ENCODE measurements around the gene LRRC56. TPM values are rescaled to one million over a fixed set of nuclear protein-coding genes. Genes with fewer than 3 reads are reported as not detected.

LRRC56 gene
- total and polyA plus RNA-seq, 2 of the 13 experiments (the other 11 are each of a cell fraction or from before 2014, with no cell fraction given), result 0.11 to 0.29 TPM

DNA sequence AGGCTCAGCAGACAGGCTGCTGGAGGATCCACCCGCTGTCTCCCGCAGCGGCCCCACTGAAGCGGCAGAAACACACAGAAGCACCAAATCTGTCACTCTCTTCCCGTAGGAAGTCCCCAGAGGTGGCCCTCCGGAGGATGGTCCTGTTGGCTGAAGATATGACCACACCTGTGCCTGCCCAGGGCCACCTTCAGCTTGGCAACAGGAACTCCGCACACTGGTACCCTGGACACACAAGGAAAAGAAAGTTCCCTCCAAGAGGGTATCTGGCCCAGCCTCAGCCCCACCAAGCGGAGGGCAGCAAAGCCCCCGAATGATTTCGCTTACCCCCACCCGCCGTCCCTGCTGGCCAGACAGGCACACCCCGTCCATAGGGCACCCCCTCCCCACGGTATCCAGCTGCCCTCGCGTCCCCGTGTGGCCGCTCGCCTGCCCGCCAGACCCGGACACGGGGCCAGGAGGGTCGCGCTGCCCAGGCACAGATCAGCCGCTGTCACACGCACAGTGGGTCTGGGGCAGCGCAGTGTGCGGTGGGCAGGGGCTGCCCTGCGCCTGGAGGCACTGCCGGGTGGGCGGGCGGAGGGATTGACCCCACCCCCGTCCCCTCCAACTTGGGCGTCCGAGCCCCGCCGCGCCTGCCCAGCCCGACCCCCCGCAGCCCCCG lies 30.4 kb downstream of the LRRC56 start (continued):
- TF ChIP-seq, protein P1, sequence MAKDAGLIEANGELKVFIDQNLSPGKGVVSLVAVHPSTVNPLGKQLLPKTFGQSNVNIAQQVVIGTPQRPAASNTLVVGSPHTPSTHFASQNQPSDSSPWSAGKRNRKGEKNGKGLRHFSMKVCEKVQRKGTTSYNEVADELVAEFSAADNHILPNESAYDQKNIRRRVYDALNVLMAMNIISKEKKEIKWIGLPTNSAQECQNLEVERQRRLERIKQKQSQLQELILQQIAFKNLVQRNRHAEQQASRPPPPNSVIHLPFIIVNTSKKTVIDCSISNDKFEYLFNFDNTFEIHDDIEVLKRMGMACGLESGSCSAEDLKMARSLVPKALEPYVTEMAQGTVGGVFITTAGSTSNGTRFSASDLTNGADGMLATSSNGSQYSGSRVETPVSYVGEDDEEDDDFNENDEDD (CRISPR knock-in tag; IDR thresholded peaks at IDR 0.05; ENCODE audit: borderline replicate concordance), result no peak
- TF ChIP-seq DPF2 (CRISPR knock-in tag; IDR thresholded peaks at IDR 0.05; ENCODE audit: borderline replicate concordance, low read depth) (no peak), HNRNPH1 (optimal IDR thresholded peaks at IDR 0.05; ENCODE audit: low read depth, low read length) (no peak), SRY (CRISPR knock-in tag; IDR thresholded peaks at IDR 0.05) (0 out of 2 replicates have a peak, but pooled peaks have one; percentile 17), ZBTB8A (CRISPR knock-in tag; IDR thresholded peaks at IDR 0.05; ENCODE audit: borderline replicate concordance, low read depth) (no peak), HNRNPUL1 (IDR thresholded peaks at IDR 0.05; ENCODE audit: low read depth, low read length) (no peak), KDM4B (CRISPR knock-in tag; IDR thresholded peaks at IDR 0.05) (no peak), ZNF883 (CRISPR knock-in tag; IDR thresholded peaks at IDR 0.05; ENCODE audit: not compliant biosample characterization) (no peak), POLR2AphosphoS5 (IDR thresholded peaks at IDR 0.05; ENCODE audit: low read depth, low read length) (no peak), NR0B2 (CRISPR knock-in tag; IDR thresholded peaks at IDR 0.05) (no peak), ZNF556 (CRISPR knock-in tag; IDR thresholded peaks at IDR 0.05; ENCODE audit: borderline replicate concordance) (no peak), CCDC6 (CRISPR knock-in tag; IDR thresholded peaks at IDR 0.05) (0 out of 2 replicates have a peak, but pooled peaks have one; percentile 8), ZBTB38 (CRISPR knock-in tag; IDR thresholded peaks at IDR 0.05) (peak; percentile 12; the same call in 1 of the 2 replicates), ASH2L (IDR thresholded peaks at IDR 0.05; ENCODE audit: insufficient read length, low read depth, low read length) (no peak), MAFG (CRISPR knock-in tag; IDR thresholded peaks at IDR 0.05) (no peak), ZNF737 (CRISPR knock-in tag; IDR thresholded peaks at IDR 0.05; ENCODE audit: borderline replicate concordance) (no peak), NFE2L2 (IDR thresholded peaks at IDR 0.05; ENCODE audit: low read length) (no peak), NCOA1 (CRISPR knock-in tag; IDR thresholded peaks at IDR 0.05) (no peak), SNAPC5 (CRISPR knock-in tag; IDR thresholded peaks at IDR 0.05; ENCODE audit: borderline replicate concordance) (no peak), HCFC1 (IDR thresholded peaks at IDR 0.05; ENCODE audit: low read depth, low read length) (no peak), PHF8 (CRISPR knock-in tag; IDR thresholded peaks at IDR 0.05) (peak; percentile 51)
- TF ChIP-seq, protein P2, sequence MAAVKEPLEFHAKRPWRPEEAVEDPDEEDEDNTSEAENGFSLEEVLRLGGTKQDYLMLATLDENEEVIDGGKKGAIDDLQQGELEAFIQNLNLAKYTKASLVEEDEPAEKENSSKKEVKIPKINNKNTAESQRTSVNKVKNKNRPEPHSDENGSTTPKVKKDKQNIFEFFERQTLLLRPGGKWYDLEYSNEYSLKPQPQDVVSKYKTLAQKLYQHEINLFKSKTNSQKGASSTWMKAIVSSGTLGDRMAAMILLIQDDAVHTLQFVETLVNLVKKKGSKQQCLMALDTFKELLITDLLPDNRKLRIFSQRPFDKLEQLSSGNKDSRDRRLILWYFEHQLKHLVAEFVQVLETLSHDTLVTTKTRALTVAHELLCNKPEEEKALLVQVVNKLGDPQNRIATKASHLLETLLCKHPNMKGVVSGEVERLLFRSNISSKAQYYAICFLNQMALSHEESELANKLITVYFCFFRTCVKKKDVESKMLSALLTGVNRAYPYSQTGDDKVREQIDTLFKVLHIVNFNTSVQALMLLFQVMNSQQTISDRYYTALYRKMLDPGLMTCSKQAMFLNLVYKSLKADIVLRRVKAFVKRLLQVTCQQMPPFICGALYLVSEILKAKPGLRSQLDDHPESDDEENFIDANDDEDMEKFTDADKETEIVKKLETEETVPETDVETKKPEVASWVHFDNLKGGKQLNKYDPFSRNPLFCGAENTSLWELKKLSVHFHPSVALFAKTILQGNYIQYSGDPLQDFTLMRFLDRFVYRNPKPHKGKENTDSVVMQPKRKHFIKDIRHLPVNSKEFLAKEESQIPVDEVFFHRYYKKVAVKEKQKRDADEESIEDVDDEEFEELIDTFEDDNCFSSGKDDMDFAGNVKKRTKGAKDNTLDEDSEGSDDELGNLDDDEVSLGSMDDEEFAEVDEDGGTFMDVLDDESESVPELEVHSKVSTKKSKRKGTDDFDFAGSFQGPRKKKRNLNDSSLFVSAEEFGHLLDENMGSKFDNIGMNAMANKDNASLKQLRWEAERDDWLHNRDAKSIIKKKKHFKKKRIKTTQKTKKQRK (IDR thresholded peaks at IDR 0.05; ENCODE audit: low read length), result no peak
- TF ChIP-seq, protein P3, sequence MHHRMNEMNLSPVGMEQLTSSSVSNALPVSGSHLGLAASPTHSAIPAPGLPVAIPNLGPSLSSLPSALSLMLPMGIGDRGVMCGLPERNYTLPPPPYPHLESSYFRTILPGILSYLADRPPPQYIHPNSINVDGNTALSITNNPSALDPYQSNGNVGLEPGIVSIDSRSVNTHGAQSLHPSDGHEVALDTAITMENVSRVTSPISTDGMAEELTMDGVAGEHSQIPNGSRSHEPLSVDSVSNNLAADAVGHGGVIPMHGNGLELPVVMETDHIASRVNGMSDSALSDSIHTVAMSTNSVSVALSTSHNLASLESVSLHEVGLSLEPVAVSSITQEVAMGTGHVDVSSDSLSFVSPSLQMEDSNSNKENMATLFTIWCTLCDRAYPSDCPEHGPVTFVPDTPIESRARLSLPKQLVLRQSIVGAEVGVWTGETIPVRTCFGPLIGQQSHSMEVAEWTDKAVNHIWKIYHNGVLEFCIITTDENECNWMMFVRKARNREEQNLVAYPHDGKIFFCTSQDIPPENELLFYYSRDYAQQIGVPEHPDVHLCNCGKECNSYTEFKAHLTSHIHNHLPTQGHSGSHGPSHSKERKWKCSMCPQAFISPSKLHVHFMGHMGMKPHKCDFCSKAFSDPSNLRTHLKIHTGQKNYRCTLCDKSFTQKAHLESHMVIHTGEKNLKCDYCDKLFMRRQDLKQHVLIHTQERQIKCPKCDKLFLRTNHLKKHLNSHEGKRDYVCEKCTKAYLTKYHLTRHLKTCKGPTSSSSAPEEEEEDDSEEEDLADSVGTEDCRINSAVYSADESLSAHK (CRISPR knock-in tag; IDR thresholded peaks at IDR 0.05; ENCODE audit: borderline replicate concordance), result no peak
